ENCODE data around the gene EXOSC7.

Gene EXOSC7

GRCh38 chr3:44952689-44953088 is 23.4 kb upstream of the EXOSC7 start:
- DNase-seq (ENCODE audit: low spot score) = no peak
- in situ Hi-C loops (cut with MboI; ENCODE audit: low sequenced_read_pairs, unreplicated experiment) = no loop called here
- no peak for TF ChIP-seq CTCF (IDR thresholded peaks at IDR 0.05; ENCODE audit: borderline replicate concordance, control extremely low read depth, extremely low read depth, insufficient read depth, missing control alignments)

GRCh38 chr3:44954304-44954703 is 21.7 kb upstream of the EXOSC7 start:
- TF ChIP-seq CTCF (IDR thresholded peaks at IDR 0.05; ENCODE audit: borderline replicate concordance, control extremely low read depth, extremely low read depth, insufficient read depth, missing control alignments) = no peak
- in situ Hi-C loops (cut with MboI; ENCODE audit: low sequenced_read_pairs, unreplicated experiment) = no loop called here
- no peak for DNase-seq (ENCODE audit: low spot score)

GRCh38 chr3:44954962-44955361 is 21.1 kb upstream of the EXOSC7 start:
- peak; percentile 60 for DNase-seq (ENCODE audit: low spot score)
- TF ChIP-seq CTCF (IDR thresholded peaks at IDR 0.05; ENCODE audit: borderline replicate concordance, control extremely low read depth, extremely low read depth, insufficient read depth, missing control alignments) = no peak
- in situ Hi-C loops (cut with MboI; ENCODE audit: low sequenced_read_pairs, unreplicated experiment) = no loop called here

- TF ChIP-seq CTCF (IDR thresholded peaks at IDR 0.05; ENCODE audit: borderline replicate concordance, control extremely low read depth, extremely low read depth, insufficient read depth, missing control alignments) = no peak
- in situ Hi-C loops (cut with MboI; ENCODE audit: low sequenced_read_pairs, unreplicated experiment) = no loop called here
- DNase-seq (ENCODE audit: low spot score) = no peak
Measured at GRCh38 chr3:44955917-44956316, 20.1 kb upstream of the EXOSC7 start.

- DNase-seq (ENCODE audit: low spot score) = no peak
- in situ Hi-C loops (cut with MboI; ENCODE audit: low sequenced_read_pairs, unreplicated experiment) = no loop called here
- TF ChIP-seq CTCF (IDR thresholded peaks at IDR 0.05; ENCODE audit: borderline replicate concordance, control extremely low read depth, extremely low read depth, insufficient read depth, missing control alignments) = no peak
Measured at GRCh38 chr3:44957986-44958385, 18.1 kb upstream of the EXOSC7 start.

- no peak for DNase-seq (ENCODE audit: low spot score)
- in situ Hi-C loops (cut with MboI; ENCODE audit: low sequenced_read_pairs, unreplicated experiment) = no loop called here
- TF ChIP-seq CTCF (IDR thresholded peaks at IDR 0.05; ENCODE audit: borderline replicate concordance, control extremely low read depth, extremely low read depth, insufficient read depth, missing control alignments) = no peak
Measured at GRCh38 chr3:44958386-44958785, 17.7 kb upstream of the EXOSC7 start.
